Skeletal muscle satellite cell (primary cell): ENCODE measurements around the gene LECT2.
A peak's percentile ranks its signal among the peaks of the same experiment; 100 is the strongest.

Experiments
- H3K27me3 ChIP-seq: 2 replicates; pipeline ENCODE4 v1.7.0; 2013; ENCODE audit warnings: low read length; ENCODE audit not compliant: control insufficient read depth, insufficient read depth
- H3K36me3 ChIP-seq: 2 replicates; pipeline ENCODE4 v1.7.0; 2013; ENCODE audit warnings: mild to moderate bottlenecking, control low read depth, low read length; ENCODE audit not compliant: insufficient read depth
- H3K4me1 ChIP-seq: 2 replicates; pipeline ENCODE4 v1.7.0; 2013; ENCODE audit warnings: low read length; ENCODE audit not compliant: control insufficient read depth, insufficient read depth
- H3K4me2 ChIP-seq: 2 replicates; pipeline ENCODE4 v1.7.0; 2013; ENCODE audit warnings: mild to moderate bottlenecking, low read length
- H3K4me3 ChIP-seq: 2 replicates; pipeline ENCODE4 v1.7.0; 2013; ENCODE audit warnings: low read length
- H3K9ac ChIP-seq: 2 replicates; pipeline ENCODE4 v1.7.0; 2013; ENCODE audit warnings: mild to moderate bottlenecking, low read depth, low read length, moderate library complexity
- H3K9me3 ChIP-seq: replicated peaks from 2 replicates; pipeline ENCODE4 v1.7.0; 2013; ENCODE audit warnings: mild to moderate bottlenecking, control low read depth, low read length

LECT2 gene

DNA sequence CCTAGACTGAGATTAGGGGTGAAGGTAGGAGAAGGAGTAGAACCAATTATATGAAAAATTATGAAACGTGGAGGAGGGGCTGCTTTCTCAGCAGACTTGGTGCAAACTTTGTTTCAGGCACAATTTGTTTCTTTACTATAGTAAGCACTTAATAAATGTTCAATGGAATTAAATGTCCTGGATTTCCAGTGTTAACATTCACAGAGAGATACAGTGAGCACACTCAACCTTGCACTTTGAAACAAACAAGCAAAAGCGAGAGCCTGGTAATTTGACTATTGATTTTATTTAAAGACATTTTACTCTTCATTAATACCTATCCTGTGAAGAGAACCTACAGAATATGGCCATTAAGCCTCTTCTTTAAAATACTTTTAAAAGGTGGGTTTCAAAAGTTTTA is 933 bp downstream of the LECT2 start:
- Histone ChIP-seq H3K4me3 (no peak overlapping the region), H3K4me1 (no peaks in the 10 kb centered on the region), H3K9ac (no peak overlapping the region), H3K4me2 (no peak overlapping the region), H3K9me3 (no peaks in the 10 kb centered on the region), H3K36me3 (no peaks in the 10 kb centered on the region), H3K27me3 (no peaks in the 10 kb centered on the region)

DNA sequence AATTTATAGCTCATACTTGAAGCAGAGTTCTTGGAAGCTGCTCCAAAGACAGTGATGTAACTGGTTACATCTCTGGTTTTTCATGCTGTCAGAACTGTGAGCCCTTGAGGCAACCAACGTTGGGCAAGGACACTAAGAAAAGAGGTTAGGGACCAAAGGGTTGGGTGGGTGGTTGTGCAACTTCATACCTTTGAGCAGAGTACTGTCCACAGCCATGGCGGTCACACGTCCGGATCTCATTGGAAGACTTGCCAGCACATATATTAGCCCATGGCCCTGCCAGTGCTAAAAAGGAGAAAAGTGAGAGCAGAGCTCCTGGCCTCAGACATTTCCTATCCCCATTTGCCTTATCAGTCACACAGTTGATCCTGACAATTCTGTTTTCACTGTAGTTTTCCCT is 2.1 kb downstream of the LECT2 start:
- H3K27me3 ChIP-seq, result no peaks in the 10 kb centered on the region
- no peak overlapping the region for H3K4me2 ChIP-seq

DNA sequence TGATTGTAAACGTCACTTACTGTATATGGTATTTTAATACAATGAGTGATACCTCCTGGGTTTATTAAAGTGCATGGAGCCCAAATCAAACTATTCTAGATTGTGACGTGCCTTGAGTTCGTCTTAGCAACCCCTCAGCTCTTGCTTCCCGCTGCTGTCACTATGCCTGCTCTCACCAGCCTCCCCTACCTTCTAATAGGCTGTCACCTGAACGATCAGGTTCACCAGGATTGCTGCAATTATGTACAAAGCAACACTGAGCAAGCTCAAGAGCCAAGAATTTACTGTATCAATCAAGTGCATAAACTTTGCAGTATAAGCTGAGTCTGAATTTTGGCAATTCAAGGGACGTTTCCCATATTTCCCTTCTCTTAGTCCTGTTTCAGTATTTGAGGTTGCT is 3.0 kb downstream of the LECT2 start:
- Histone ChIP-seq H3K4me2 (no peak overlapping the region), H3K4me1 (no peaks in the 10 kb centered on the region), H3K9me3 (no peaks in the 10 kb centered on the region), H3K4me3 (no peak overlapping the region), H3K9ac (no peak overlapping the region), H3K27me3 (no peaks in the 10 kb centered on the region), H3K36me3 (no peaks in the 10 kb centered on the region)

More for the DNA sequence above, 2.1 kb downstream of the LECT2 start:
- Histone ChIP-seq H3K36me3 (no peaks in the 10 kb centered on the region), H3K9ac (no peak overlapping the region), H3K4me3 (no peak overlapping the region), H3K4me1 (no peaks in the 10 kb centered on the region), H3K9me3 (no peaks in the 10 kb centered on the region)

DNA sequence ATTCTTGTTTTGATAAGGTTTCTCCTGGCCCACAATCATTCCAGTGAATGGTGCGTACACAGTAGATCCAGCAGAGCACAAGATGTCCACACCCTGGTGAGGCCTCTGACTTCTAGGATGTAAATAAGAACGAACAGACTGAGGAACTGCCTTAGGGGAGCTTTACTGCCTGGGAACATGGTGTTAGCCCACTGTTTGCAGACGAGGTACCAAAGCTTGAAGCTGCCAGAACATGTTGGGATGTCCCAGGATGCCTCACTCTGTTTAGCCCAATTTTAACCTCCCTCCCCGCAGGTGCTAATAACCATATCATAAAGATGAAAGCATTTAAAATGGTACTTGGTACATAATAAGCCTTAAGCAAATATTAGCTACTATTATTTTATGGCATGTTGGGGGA is 3.5 kb downstream of the LECT2 start:
- H3K4me3 ChIP-seq, result no peak overlapping the region
- no peaks in the 10 kb centered on the region for H3K27me3 ChIP-seq
- H3K36me3 ChIP-seq, result no peaks in the 10 kb centered on the region
- H3K4me1 ChIP-seq, result no peaks in the 10 kb centered on the region
- no peak overlapping the region for H3K9ac ChIP-seq
- no peak overlapping the region for H3K4me2 ChIP-seq
- no peaks in the 10 kb centered on the region for H3K9me3 ChIP-seq

DNA sequence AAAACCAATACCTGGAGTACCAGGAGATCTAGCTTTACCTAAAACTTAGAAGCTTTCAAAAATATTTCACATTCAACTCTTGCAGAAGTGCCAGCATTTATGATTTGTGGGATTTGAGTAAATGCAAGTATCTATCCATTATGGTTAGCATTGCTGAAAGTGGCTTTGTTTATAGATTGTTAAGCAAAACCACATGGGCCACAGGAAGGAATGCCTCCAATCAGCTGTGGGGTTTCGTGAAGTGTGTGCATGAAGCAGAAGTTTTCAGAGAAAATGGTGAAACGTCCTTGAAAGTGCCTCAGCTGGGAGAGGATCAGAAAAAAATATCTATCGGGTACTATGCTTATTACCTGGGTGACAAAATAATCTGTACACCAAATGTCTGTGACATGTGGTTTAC is 4.2 kb downstream of the LECT2 start:
- no peak overlapping the region for H3K4me2 ChIP-seq
- H3K9ac ChIP-seq, result no peak overlapping the region
- no peak overlapping the region for H3K4me3 ChIP-seq
- no peaks in the 10 kb centered on the region for H3K27me3 ChIP-seq
- H3K4me1 ChIP-seq, result no peaks in the 10 kb centered on the region
- no peaks in the 10 kb centered on the region for H3K9me3 ChIP-seq
- H3K36me3 ChIP-seq, result no peaks in the 10 kb centered on the region

DNA sequence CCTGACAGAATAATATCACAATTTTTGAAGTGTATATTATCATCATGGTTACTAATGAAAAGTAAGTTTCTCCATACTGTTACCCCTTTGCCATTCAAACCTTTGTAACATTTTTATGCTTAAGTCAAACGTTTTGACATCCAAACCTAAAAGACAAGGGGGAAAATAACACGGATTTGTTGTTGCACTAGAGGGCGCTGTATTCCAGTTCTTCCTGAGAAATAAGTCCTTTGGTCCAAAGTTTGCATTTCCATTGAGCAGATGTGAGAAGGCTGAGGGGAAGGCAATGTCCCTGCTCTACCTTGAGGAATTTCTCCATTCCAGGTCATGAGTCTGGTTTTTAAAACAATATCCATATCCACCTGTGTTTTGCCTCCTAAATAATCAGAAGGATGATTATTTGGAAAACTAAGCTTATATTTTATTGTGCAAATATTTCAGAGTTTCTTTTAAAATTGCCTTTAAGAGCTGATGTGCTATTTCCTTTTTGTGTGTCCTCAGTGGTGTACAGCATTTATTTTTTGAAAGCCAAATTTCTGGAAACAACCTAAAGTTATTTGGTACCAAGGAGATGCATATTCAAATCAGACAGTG is 9.7 kb downstream of the LECT2 start:
- H3K4me1 ChIP-seq, result no peaks in the 10 kb centered on the region
- no peak overlapping the region for H3K4me3 ChIP-seq
- no peaks in the 10 kb centered on the region for H3K9me3 ChIP-seq
- no peaks in the 10 kb centered on the region for H3K27me3 ChIP-seq
- no peak overlapping the region for H3K4me2 ChIP-seq
- no peaks in the 10 kb centered on the region for H3K36me3 ChIP-seq
- no peak overlapping the region for H3K9ac ChIP-seq

DNA sequence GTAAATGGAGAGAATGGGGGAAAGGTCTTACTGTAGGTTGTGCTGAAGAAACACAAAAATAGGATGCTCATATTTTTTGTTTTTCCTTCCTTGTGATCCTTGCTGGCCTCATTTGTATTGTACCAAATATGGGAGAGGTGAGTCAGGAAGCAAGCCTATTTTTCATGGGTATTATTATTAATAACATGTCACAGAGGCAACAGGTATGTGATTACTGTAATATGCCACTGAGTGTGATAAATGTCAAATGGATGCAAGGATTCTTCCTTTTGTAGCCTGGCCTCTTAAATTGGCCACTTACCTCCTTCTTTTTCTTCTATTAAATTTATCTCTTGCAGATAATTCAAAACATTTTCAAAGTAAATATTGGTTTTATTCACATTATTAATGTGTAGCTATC is 10.2 kb downstream of the LECT2 start:
- H3K4me1 ChIP-seq, result no peaks in the 10 kb centered on the region
- no peak overlapping the region for H3K4me3 ChIP-seq
- H3K9ac ChIP-seq, result no peak overlapping the region
- no peaks in the 10 kb centered on the region for H3K36me3 ChIP-seq
- H3K4me2 ChIP-seq, result no peak overlapping the region
- no peaks in the 10 kb centered on the region for H3K9me3 ChIP-seq
- no peaks in the 10 kb centered on the region for H3K27me3 ChIP-seq

DNA sequence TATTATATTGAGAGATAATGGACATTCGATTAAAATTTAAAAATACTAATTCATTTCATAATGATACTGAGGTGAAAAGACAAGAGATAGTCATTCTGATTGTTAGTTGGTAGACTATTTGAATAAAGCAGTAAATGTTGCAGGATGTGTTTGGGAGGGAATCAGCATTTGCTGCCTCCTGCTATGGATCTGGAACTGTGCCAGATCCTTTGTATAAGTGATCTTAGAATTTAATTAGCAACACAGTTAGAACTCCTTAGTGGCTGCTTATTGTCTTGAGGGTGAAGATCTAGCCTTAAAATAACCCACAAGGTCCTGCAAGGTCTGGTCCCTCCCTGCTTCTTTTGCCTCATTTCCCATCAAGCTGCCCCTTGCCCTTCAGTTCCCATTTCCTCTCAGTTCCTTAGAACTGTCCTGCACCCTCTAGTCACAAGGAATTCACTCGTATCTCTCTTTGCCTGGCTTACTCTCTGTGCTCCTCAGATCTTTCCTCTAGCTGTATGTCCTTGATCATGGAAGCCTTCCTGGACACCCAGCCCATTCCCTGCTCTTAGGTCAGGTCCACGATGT is 12.5 kb downstream of the LECT2 start:
- H3K9me3 ChIP-seq, result no peaks in the 10 kb centered on the region
- H3K27me3 ChIP-seq, result no peaks in the 10 kb centered on the region
- no peak overlapping the region for H3K4me2 ChIP-seq
- H3K36me3 ChIP-seq, result no peaks in the 10 kb centered on the region
- no peak overlapping the region for H3K4me3 ChIP-seq
- H3K9ac ChIP-seq, result no peak overlapping the region
- no peaks in the 10 kb centered on the region for H3K4me1 ChIP-seq

DNA sequence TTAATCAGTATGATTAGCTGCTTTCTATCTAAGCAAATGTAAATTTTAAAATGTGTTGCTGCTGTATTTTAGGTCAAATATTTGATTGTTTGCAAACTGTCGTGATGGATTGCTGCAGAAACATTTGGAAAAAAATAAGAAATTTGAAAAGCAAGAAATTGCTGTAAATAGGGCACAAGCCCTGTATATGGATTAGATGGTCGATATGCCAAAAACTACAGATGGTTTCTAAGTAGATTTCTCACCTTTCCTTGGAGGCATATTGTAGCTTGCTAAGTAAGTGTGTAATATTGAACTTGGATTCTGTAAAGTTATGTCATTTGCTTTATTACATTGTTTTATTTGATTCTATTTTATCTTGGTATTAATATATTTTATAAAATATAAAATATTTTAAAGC is 13.1 kb downstream of the LECT2 start:
- no peaks in the 10 kb centered on the region for H3K27me3 ChIP-seq
- H3K4me2 ChIP-seq, result no peak overlapping the region
- H3K9ac ChIP-seq, result no peak overlapping the region
- no peak overlapping the region for H3K4me3 ChIP-seq
- no peaks in the 10 kb centered on the region for H3K9me3 ChIP-seq
- no peaks in the 10 kb centered on the region for H3K4me1 ChIP-seq
- no peaks in the 10 kb centered on the region for H3K36me3 ChIP-seq

DNA sequence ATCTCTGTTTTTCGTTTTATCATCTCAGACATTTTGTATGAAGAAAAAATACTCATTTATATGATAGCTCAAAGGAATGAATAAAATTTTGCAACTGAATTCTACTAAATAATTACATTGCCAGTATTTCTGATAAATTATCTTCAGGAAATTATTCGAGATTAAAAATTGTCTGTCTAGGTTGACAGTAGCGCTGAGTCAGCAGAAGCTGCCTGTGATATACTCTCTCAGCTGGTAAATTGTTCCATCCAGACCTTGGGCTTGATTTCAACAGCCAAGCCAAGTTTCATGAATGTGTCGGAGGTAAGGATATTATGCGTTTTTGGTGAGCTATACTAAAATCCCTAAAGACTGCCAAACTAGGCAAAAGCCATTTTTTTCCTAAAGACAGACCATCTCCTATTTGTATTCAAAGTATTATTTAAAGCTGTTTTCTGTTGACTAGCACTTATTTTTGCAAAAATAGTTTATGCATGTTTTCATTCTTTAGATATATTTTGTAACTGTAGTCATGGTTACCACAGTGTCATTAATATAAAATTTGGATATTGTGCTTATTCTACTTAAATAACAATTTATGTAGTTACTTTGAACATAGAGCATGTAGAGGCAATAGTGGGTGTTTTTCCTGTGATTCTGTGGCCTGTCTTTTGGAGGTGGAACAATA is 17.4 kb downstream of the LECT2 start:
- peaks cover 10% of the 10 kb centered on the region for H3K27me3 ChIP-seq
- no peaks in the 10 kb centered on the region for H3K36me3 ChIP-seq
- no peak overlapping the region for H3K4me3 ChIP-seq
- H3K9me3 ChIP-seq, result no peaks in the 10 kb centered on the region
- no peak overlapping the region for H3K9ac ChIP-seq
- H3K4me1 ChIP-seq, result no peaks in the 10 kb centered on the region
- H3K4me2 ChIP-seq, result no peak overlapping the region

DNA sequence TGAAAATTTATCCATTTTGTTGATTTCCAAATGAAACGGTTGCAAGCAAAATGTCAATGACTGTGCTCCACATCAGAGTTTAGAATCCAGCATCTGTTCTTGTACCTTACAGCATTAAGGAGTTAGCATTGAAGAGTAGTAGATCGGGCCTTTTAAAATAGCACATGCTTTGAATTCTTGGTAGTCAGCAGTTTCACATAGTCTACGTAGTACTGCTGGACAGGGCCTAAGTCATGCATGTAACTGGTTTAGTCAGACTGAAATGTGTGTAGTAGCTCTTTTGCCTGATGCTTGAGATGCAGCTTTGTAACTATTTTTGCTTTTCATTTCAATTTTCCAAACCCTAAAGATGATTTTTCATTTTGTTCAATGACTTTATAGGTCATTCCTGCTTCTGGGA is 19.8 kb downstream of the LECT2 start:
- Histone ChIP-seq H3K4me1 (peaks cover 2% of the 10 kb centered on the region), H3K36me3 (no peaks in the 10 kb centered on the region), H3K4me3 (no peak overlapping the region), H3K4me2 (no peak overlapping the region), H3K9ac (no peak overlapping the region), H3K27me3 (peaks cover 30% of the 10 kb centered on the region), H3K9me3 (no peaks in the 10 kb centered on the region)

DNA sequence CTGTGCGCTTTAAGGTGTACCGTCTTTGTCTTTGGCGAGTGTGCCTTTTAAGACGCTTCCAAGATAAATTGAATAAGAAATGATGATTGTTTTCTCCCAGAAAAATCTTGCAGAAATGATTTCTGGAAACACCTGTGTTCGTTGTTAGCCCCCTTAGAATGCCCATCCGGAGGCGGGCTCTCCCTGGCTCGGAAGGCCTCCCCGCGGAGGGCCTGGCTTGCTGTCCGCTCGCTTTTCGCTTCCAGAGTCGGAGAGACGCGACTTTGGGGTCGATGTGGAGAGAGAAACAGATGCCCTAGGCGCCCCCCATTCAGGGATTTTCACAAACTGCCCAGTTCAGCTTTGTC is 23.9 kb downstream of the LECT2 start:
- no peak overlapping the region for H3K9ac ChIP-seq
- H3K4me3 ChIP-seq, result no peak overlapping the region
- H3K4me2 ChIP-seq, result peak overlapping the region; percentile 75
- H3K27me3 ChIP-seq, result peaks cover 58% of the 10 kb centered on the region
- peaks cover 2% of the 10 kb centered on the region for H3K4me1 ChIP-seq
- H3K36me3 ChIP-seq, result no peaks in the 10 kb centered on the region
- no peaks in the 10 kb centered on the region for H3K9me3 ChIP-seq
